IMR-90 (cell line): ENCODE measurements around the gene FNTB. TPM values are rescaled to one million over a fixed set of nuclear protein-coding genes. Genes with fewer than 3 reads are reported as not detected.

Experiments
- ATAC-seq: fragments of 200-7000 bp; cut with Tn5 transposase; 2 replicates; pipeline ENCODE4 v1.9.1; 2020; ENCODE audit warnings: low read depth, mild to moderate bottlenecking, moderate library complexity
- BruUV-seq: library from RNA; stranded (reverse); fragments of 400-500 nt; replicated peaks from 2 replicates; lab custom pipeline; 2021; lab: Mats Ljungman, UMichigan
- CTCF ChIA-PET: fragments of 300-600 bp; formaldehyde crosslinking; extraction: SDS; loops from one replicate; lab custom pipeline; 2021; ENCODE audit warnings: antibody characterized with exemption; lab: Yijun Ruan, JAX
- POLR2A ChIA-PET: fragments of 300-600 bp; sonication (Branson Sonifier 250); formaldehyde crosslinking; loops from one replicate; lab custom pipeline; 2022; ENCODE audit warnings: antibody characterized with exemption; ENCODE audit not compliant: unreplicated experiment; lab: Charles Lee
- DNase-seq: peaks from one replicate; pipeline ENCODE4 v3.0.0; 2013
- H2AFZ ChIP-seq: replicated peaks from 2 replicates; pipeline ENCODE3; 2013; ENCODE audit warnings: low read length, mild to moderate bottlenecking; ENCODE audit not compliant: poor library complexity
- H2AK5ac ChIP-seq: 2 replicates; pipeline ENCODE4 v1.6.1; 2013; ENCODE audit warnings: low read depth, low read length, inconsistent platforms
- H2AK9ac ChIP-seq: replicated peaks from 2 replicates; pipeline ENCODE3; 2013; ENCODE audit warnings: mild to moderate bottlenecking, low read depth, low read length, moderate library complexity; ENCODE audit not compliant: poor library complexity
- H2BK120ac ChIP-seq: 2 replicates; pipeline ENCODE4 v1.6.1; 2013; ENCODE audit warnings: low read depth, low read length, inconsistent platforms
- H2BK15ac ChIP-seq: 3 replicates; pipeline ENCODE4 v1.6.1; 2013; ENCODE audit warnings: low read depth, low read length, inconsistent platforms
- H2BK20ac ChIP-seq: 2 replicates; pipeline ENCODE4 v1.6.1; 2013; ENCODE audit warnings: low read depth, mild to moderate bottlenecking, inconsistent platforms, low read length, moderate library complexity
- H2BK5ac ChIP-seq: 2 replicates; pipeline ENCODE4 v1.6.1; 2013; ENCODE audit warnings: mild to moderate bottlenecking, low read depth, low read length, inconsistent platforms; ENCODE audit not compliant: poor library complexity, severe bottlenecking
- H3K14ac ChIP-seq: replicated peaks from 2 replicates; pipeline ENCODE4 v1.6.1; 2013; ENCODE audit warnings: low read depth, low read length, inconsistent platforms
- H3K18ac ChIP-seq: 2 replicates; pipeline ENCODE4 v1.6.1; 2013; ENCODE audit warnings: low read depth, low read length, control low read depth
- H3K23ac ChIP-seq: 2 replicates; pipeline ENCODE4 v1.6.1; 2013; ENCODE audit warnings: low read depth, low read length, inconsistent platforms
- H3K27ac ChIP-seq: 2 replicates; pipeline ENCODE4 v1.5.1; 2013; ENCODE audit warnings: mild to moderate bottlenecking, control low read depth, low read length; ENCODE audit not compliant: insufficient read depth
- H3K27me3 ChIP-seq: 2 replicates; pipeline ENCODE4 v1.6.1; 2013; ENCODE audit warnings: low read length; ENCODE audit not compliant: control insufficient read depth, insufficient read depth
- H3K36me3 ChIP-seq: 2 replicates; pipeline ENCODE4 v1.6.1; 2013; ENCODE audit warnings: low read length, mixed read lengths; ENCODE audit not compliant: control insufficient read depth, insufficient read depth
- H3K4ac ChIP-seq: 2 replicates; pipeline ENCODE4 v1.6.1; 2013; ENCODE audit warnings: low read depth, low read length, inconsistent platforms
- H3K4me1 ChIP-seq: 2 replicates; pipeline ENCODE4 v1.6.1; 2013; ENCODE audit warnings: low read length, mixed read lengths; ENCODE audit not compliant: control insufficient read depth, insufficient read depth
- H3K4me2 ChIP-seq: 2 replicates; pipeline ENCODE4 v1.6.1; 2013; ENCODE audit warnings: low read depth, mild to moderate bottlenecking, control low read depth, low read length, moderate library complexity
- H3K4me3 ChIP-seq: 2 replicates; pipeline ENCODE4 v1.5.1; 2013; ENCODE audit warnings: low read depth, mild to moderate bottlenecking, control low read depth, low read length, moderate library complexity; ENCODE audit not compliant: insufficient read depth
- H3K56ac ChIP-seq: 2 replicates; pipeline ENCODE4 v1.6.1; 2013; ENCODE audit warnings: low read length, inconsistent platforms; ENCODE audit not compliant: insufficient read depth; ENCODE audit errors: extremely low read depth
- H3K79me1 ChIP-seq, 2 experiments: 2 replicates each; pipeline ENCODE4 v1.6.1; 2013; ENCODE audit warnings: low read length in 2 of 2, inconsistent platforms in 1 of 2, low read depth in 1 of 2
- H3K9ac ChIP-seq: 2 replicates; pipeline ENCODE4 v1.6.1; 2013; ENCODE audit warnings: low read depth, low read length, control low read depth
- H3K9me1 ChIP-seq: 2 replicates; pipeline ENCODE4 v1.6.1; 2013; ENCODE audit warnings: low read length, inconsistent platforms; ENCODE audit not compliant: insufficient read depth
- H3K9me3 ChIP-seq: 2 replicates; pipeline ENCODE4 v1.6.1; 2013; ENCODE audit warnings: low read length; ENCODE audit not compliant: control insufficient read depth, insufficient read depth
- H4K20me1 ChIP-seq: 2 replicates; pipeline ENCODE4 v1.6.1; 2013; ENCODE audit warnings: low read length, inconsistent platforms; ENCODE audit not compliant: insufficient read depth
- H4K5ac ChIP-seq: 2 replicates; pipeline ENCODE4 v1.6.1; 2013; ENCODE audit warnings: mild to moderate bottlenecking, low read depth, low read length, control low read depth
- H4K8ac ChIP-seq, 2 experiments: 2 replicates each; pipeline ENCODE4 v1.6.1; 2013; ENCODE audit warnings: low read depth in 2 of 2, low read length in 2 of 2, control low read depth in 1 of 2, inconsistent platforms in 1 of 2
- H4K91ac ChIP-seq: 2 replicates; pipeline ENCODE4 v1.6.1; 2013; ENCODE audit warnings: low read depth, low read length, inconsistent platforms; ENCODE audit not compliant: insufficient read depth
- BHLHE40 ChIP-seq: fragments of 150-350 bp; IDR thresholded peaks from 2 replicates; pipeline ENCODE4 v1.6.1; 2016; ENCODE audit warnings: mild to moderate bottlenecking, low read depth, low read length
- CEBPB ChIP-seq: IDR thresholded peaks from 2 replicates; pipeline ENCODE4 v1.6.1; 2012; ENCODE audit warnings: low read depth, low read length, improper control_type of control experiment
- CHD1 ChIP-seq: IDR thresholded peaks from 2 replicates; pipeline ENCODE4 v1.6.1; 2012; ENCODE audit warnings: low read depth, low read length, improper control_type of control experiment
- FOS ChIP-seq: fragments of 150-350 bp; IDR thresholded peaks from 2 replicates; pipeline ENCODE4 v1.6.1; 2016; ENCODE audit warnings: low read depth, low read length
- MAFK ChIP-seq: IDR thresholded peaks from 2 replicates; pipeline ENCODE4 v1.6.1; 2012; ENCODE audit warnings: low read depth, low read length, improper control_type of control experiment
- MAZ ChIP-seq: IDR thresholded peaks from 2 replicates; pipeline ENCODE4 v1.6.1; 2012; ENCODE audit warnings: low read depth, mild to moderate bottlenecking, low read length, improper control_type of control experiment, moderate library complexity, borderline replicate concordance
- MXI1 ChIP-seq: IDR thresholded peaks from 2 replicates; pipeline ENCODE4 v1.6.1; 2012; ENCODE audit warnings: low read depth, mild to moderate bottlenecking, low read length, moderate library complexity, borderline replicate concordance
- NFE2L2 ChIP-seq: fragments of 150-350 bp; IDR thresholded peaks from 2 replicates; pipeline ENCODE4 v1.6.1; 2016; ENCODE audit warnings: low read depth, mild to moderate bottlenecking, low read length
- POLR2A ChIP-seq: IDR thresholded peaks from 2 replicates; pipeline ENCODE4 v1.6.1; 2012; ENCODE audit warnings: mild to moderate bottlenecking, low read depth, low read length
- RAD21 ChIP-seq: IDR thresholded peaks from 2 replicates; pipeline ENCODE4 v1.6.1; 2012; ENCODE audit warnings: low read length, improper control_type of control experiment
- RCOR1 ChIP-seq: IDR thresholded peaks from 2 replicates; pipeline ENCODE4 v1.6.1; 2012; ENCODE audit warnings: mild to moderate bottlenecking, low read length, improper control_type of control experiment; ENCODE audit not compliant: insufficient replicate concordance
- RFX5 ChIP-seq: IDR thresholded peaks from 2 replicates; pipeline ENCODE4 v1.8.0; 2012; ENCODE audit warnings: low read depth, mild to moderate bottlenecking, low read length, moderate library complexity
- SMC3 ChIP-seq: fragments of 150-350 bp; IDR thresholded peaks from 2 replicates; pipeline ENCODE4 v1.6.1; 2016; ENCODE audit warnings: low read depth, mild to moderate bottlenecking, antibody characterized with exemption, low read length, moderate library complexity
- WGBS, 2 experiments: methylation state at CpG; one replicate each; pipeline versions ENCODE4 v1.1.5 to v1.1.7; 2013; ENCODE audit warnings: missing lambda C conversion rate in 2 of 2; ENCODE audit not compliant: insufficient read length in 1 of 2; ENCODE audit errors: extremely low coverage in 2 of 2; 5-methylcytosine and 5-hydroxymethylcytosine counted together
- dilution Hi-C: fragments of 300-500 bp; cut with HindIII; formaldehyde crosslinking; loops from one replicate; pipeline ENCODE4 v1.14.3; 2018; ENCODE audit warnings: low sequenced_read_pairs; ENCODE audit not compliant: unreplicated experiment
- in situ Hi-C: fragments of 300-500 bp; cut with MboI; formaldehyde crosslinking; loops from 3 replicates; pipeline ENCODE4 v1.14.3; 2019; ENCODE audit warnings: low sequenced_read_pairs, inconsistent platforms, mixed read lengths
- intact Hi-C: fragments of 100-400 bp; cut with micrococcal nuclease; formaldehyde crosslinking; loops from 2 replicates; pipeline ENCODE4 v1.10.0; 2022
- polyA plus RNA-seq, 3 experiments: library from polyadenylated mRNA; depleted of rRNA; stranded (reverse); fragments of >200 nt; gene quantifications; 2 replicates each; pipeline ENCODE4 v1.2.3, GENCODE V29; 2012; ENCODE audit warnings: low replicate concordance in 1 of 3
- total RNA-seq: library from RNA; depleted of rRNA; stranded (reverse); fragments of >200 nt; gene quantifications from 2 replicates; pipeline ENCODE4 v1.2.3, GENCODE V29; 2012

FNTB gene
- total and polyA plus RNA-seq, 2 of the 4 experiments (the other 2 are of a cell fraction): 9.9 to 18.5 TPM

- TF ChIP-seq SMC3 (no peak), RAD21 (no peak), NFE2L2 (no peak), RFX5 (no peak), MXI1 (no peak)
These were observed 38.0 kb upstream of the FNTB start (continued) for GRCh38 chr14:64948612-64949210.

GRCh38 chr14:64950889-64951288 lies 35.8 kb upstream of the FNTB start:
- TF ChIP-seq CHD1 (no peak), MAZ (no peak), SMC3 (no peak), RFX5 (no peak), CEBPB (no peak), POLR2A (no peak), RCOR1 (no peak), BHLHE40 (no peak), RAD21 (no peak), MXI1 (no peak), MAFK (no peak), FOS (no peak)
- no peak overlapping the region for H4K91ac ChIP-seq
- H2AK5ac ChIP-seq: no peak overlapping the region
- no peaks in the 10 kb centered on the region for H4K20me1 ChIP-seq
- H3K36me3 ChIP-seq: peaks cover 11% of the 10 kb centered on the region; the same call in 1 of the 2 replicates
- intact Hi-C loops: no loop called here
- CTCF ChIA-PET: no interaction called here
- H3K27me3 ChIP-seq: no peaks in the 10 kb centered on the region
- H3K9me1 ChIP-seq: peaks cover 2% of the 10 kb centered on the region; the same call in 1 of the 2 replicates
- in situ Hi-C loops: no loop called here
- H3K4me1 ChIP-seq: no peaks in the 10 kb centered on the region
- DNase-seq (no peak), ATAC-seq (no peak)
- no peak overlapping the region for H3K4me3 ChIP-seq
- no peak overlapping the region for H2BK120ac ChIP-seq
- no peak overlapping the region for H3K27ac ChIP-seq
- no peaks in the 10 kb centered on the region for H3K9me3 ChIP-seq
- no peak overlapping the region for H3K4ac ChIP-seq
- H2BK5ac ChIP-seq: no peak overlapping the region
- no peak overlapping the region for H4K5ac ChIP-seq
- no peak overlapping the region for H3K9ac ChIP-seq
- dilution Hi-C loops: no loop called here
- no peak overlapping the region for H3K56ac ChIP-seq
- no peak overlapping the region for H2BK20ac ChIP-seq
- no peak overlapping the region for H3K4me2 ChIP-seq
- POLR2A ChIA-PET: no interaction called here
- H3K18ac ChIP-seq: no peak overlapping the region
- no peaks in the 10 kb centered on the region; a peak in 1 of 4 replicates for H3K79me1 ChIP-seq
- no peak overlapping the region for H2AK9ac ChIP-seq
- WGBS, 2 experiments: 80% methylated on average over 1 of the region's 8 CpGs; no CpG with 5 or more reads in 1 of the 2 experiments
- no peak overlapping the region for H2AFZ ChIP-seq
- no TSS peak for BruUV-seq
- H3K14ac ChIP-seq: no peak overlapping the region
- no peak overlapping the region for H3K23ac ChIP-seq
- no peak overlapping the region for H4K8ac ChIP-seq
- H2BK15ac ChIP-seq: no peak overlapping the region
